Measurements from ENCODE around the gene ACYP2.

- TF ChIP-seq, protein P1, sequence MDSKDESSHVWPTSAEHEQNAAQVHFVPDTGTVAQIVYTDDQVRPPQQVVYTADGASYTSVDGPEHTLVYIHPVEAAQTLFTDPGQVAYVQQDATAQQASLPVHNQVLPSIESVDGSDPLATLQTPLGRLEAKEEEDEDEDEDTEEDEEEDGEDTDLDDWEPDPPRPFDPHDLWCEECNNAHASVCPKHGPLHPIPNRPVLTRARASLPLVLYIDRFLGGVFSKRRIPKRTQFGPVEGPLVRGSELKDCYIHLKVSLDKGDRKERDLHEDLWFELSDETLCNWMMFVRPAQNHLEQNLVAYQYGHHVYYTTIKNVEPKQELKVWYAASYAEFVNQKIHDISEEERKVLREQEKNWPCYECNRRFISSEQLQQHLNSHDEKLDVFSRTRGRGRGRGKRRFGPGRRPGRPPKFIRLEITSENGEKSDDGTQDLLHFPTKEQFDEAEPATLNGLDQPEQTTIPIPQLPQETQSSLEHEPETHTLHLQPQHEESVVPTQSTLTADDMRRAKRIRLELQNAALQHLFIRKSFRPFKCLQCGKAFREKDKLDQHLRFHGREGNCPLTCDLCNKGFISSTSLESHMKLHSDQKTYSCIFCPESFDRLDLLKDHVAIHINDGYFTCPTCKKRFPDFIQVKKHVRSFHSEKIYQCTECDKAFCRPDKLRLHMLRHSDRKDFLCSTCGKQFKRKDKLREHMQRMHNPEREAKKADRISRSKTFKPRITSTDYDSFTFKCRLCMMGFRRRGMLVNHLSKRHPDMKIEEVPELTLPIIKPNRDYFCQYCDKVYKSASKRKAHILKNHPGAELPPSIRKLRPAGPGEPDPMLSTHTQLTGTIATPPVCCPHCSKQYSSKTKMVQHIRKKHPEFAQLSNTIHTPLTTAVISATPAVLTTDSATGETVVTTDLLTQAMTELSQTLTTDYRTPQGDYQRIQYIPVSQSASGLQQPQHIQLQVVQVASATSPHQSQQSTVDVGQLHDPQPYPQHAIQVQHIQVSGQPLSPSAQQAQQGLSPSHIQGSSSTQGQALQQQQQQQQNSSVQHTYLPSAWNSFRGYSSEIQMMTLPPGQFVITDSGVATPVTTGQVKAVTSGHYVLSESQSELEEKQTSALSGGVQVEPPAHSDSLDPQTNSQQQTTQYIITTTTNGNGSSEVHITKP (tag by site-specific recombination; IDR thresholded peaks at IDR 0.05): no peak
- no peak for TF ChIP-seq ZNF155 (tag by site-specific recombination; IDR thresholded peaks at IDR 0.05)
- TF ChIP-seq ZNF140 (tag by site-specific recombination; IDR thresholded peaks at IDR 0.05): no peak
These were observed 32.4 kb upstream of the ACYP2 start for GRCh38 chr2:54083021-54083420.

Measured in HEK293 (cell line).